Amygdala (tissue), 56 donors: ENCODE results near the gene GALNT9.
"Not testable (repeated sequence)": the region's sequence is repeated elsewhere in the genome, so short reads cannot be mapped to it uniquely, and the experiment has no call there.

Experiments
- DNase-seq, 56 donors: peaks; one replicate each; lab custom pipeline; 2025; lab: John Stamatoyannopoulos, UW

The GALNT9 gene

GRCh38 chr12:132243171-132243570 is 86.2 kb downstream of the GALNT9 start:
- not testable (repeated sequence) for DNase-seq

- DNase-seq = not testable (repeated sequence)
These were observed 88.8 kb downstream of the GALNT9 start for GRCh38 chr12:132240669-132241007.

GRCh38 chr12:132239796-132240668 is 89.4 kb downstream of the GALNT9 start:
- DNase-seq = no peak

- DNase-seq = no peak
These were observed 90.0 kb downstream of the GALNT9 start for GRCh38 chr12:132239392-132239791.

- no peak for DNase-seq
These were observed 90.5 kb downstream of the GALNT9 start for GRCh38 chr12:132238884-132239283.

GRCh38 chr12:132238488-132238854 is 90.9 kb downstream of the GALNT9 start:
- no peak for DNase-seq

GRCh38 chr12:132237772-132238487 is 91.5 kb downstream of the GALNT9 start:
- DNase-seq = no peak

- DNase-seq = no peak
These were observed 92.2 kb downstream of the GALNT9 start for GRCh38 chr12:132236930-132237771.

- no peak for DNase-seq
These were observed 93.1 kb downstream of the GALNT9 start for GRCh38 chr12:132236129-132236929.

GRCh38 chr12:132235116-132235820 is 94.1 kb downstream of the GALNT9 start:
- no peak for DNase-seq

- DNase-seq = no peak
These were observed 99.0 kb downstream of the GALNT9 start for GRCh38 chr12:132230381-132230780.

GRCh38 chr12:132229926-132230325 is 99.5 kb downstream of the GALNT9 start:
- DNase-seq = no peak

- DNase-seq = no peak
These were observed 100.1 kb downstream of the GALNT9 start for GRCh38 chr12:132229193-132229760.

GRCh38 chr12:132228476-132229192 is 100.8 kb downstream of the GALNT9 start:
- DNase-seq = no peak

- DNase-seq = no peak
These were observed 101.5 kb downstream of the GALNT9 start for GRCh38 chr12:132227782-132228475.

GRCh38 chr12:132227118-132227517 is 102.3 kb downstream of the GALNT9 start:
- no peak for DNase-seq

- DNase-seq = no peak
These were observed 102.8 kb downstream of the GALNT9 start for GRCh38 chr12:132226604-132227003.

- DNase-seq = no peak
These were observed 104.2 kb downstream of the GALNT9 start for GRCh38 chr12:132225214-132225613.
